Activated CD8-positive, alpha-beta memory T cell treated with anti-CD3 and anti-CD28 coated beads, Interleukin-2, amount 10 ng/mL, durations not matched to agents 7 days and 5 days (primary cell): ENCODE data around the gene CAMTA1. TPM values are rescaled to one million over a fixed set of nuclear protein-coding genes. Genes with fewer than 3 reads are reported as not detected.

ENCODE experiments used
- ATAC-seq: fragments of 150-1000 bp; cut with Tn5 transposase; one replicate; pipeline ENCODE4 v1.10.0; 2021; ENCODE audit warnings: moderate library complexity
- CTCF ChIA-PET: fragments of 350-600 bp; sonication (Branson Sonifier 250); formaldehyde crosslinking; loops from one replicate; lab custom pipeline; 2021; ENCODE audit warnings: antibody characterized with exemption; lab: Charles Lee
- DNase-seq: peaks from one replicate; pipeline ENCODE4 v3.0.0-alpha.2; 2020
- H3K27ac Mint-ChIP-seq: one replicate; pipeline ENCODE4 v1.8.0; 2021; ENCODE audit warnings: mild to moderate bottlenecking, mixed read lengths
- H3K27me3 Mint-ChIP-seq: one replicate; pipeline ENCODE4 v1.8.0; 2021; ENCODE audit warnings: mixed read lengths
- H3K36me3 Mint-ChIP-seq: one replicate; pipeline ENCODE4 v1.8.0; 2021; ENCODE audit warnings: mild to moderate bottlenecking, mixed read lengths
- H3K4me1 Mint-ChIP-seq: one replicate; pipeline ENCODE4 v1.8.0; 2021; ENCODE audit warnings: mixed read lengths
- H3K4me3 Mint-ChIP-seq: one replicate; pipeline ENCODE4 v1.8.0; 2021; ENCODE audit warnings: mild to moderate bottlenecking, moderate library complexity, mixed read lengths
- H3K9me3 Mint-ChIP-seq: one replicate; pipeline ENCODE4 v1.8.0; 2022; ENCODE audit warnings: low read depth, mixed read lengths
- total RNA-seq, 2 experiments: library from RNA; stranded (reverse); gene quantifications; one replicate each; pipeline ENCODE4 v1.2.3, GENCODE V29; 2021

The CAMTA1 gene
- total RNA-seq, 2 experiments from 2014 or later: 42.8 to 43.2 TPM

DNA sequence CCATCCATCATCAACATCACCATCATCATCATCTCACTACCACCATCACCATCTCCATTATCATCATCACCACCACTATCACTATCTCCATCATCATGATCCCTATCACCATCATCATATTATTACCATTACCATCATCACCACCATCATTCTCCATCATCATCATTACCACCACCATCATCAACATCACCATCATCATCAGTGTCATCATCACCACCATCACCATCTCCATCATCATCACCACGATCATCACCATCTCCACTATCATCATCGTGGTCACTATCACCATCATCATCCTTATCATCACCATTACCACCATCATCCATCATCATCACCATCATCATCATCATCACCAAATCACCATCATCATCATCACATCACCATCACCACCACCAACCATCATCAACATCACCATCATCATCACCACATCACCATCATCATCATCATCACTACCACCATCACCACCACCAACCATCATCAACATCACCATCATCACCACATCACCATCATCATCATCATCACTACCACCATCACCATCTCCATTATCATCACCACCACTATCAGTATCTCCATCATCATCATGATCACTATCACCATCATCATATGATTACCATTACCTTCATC lies 783.8 kb downstream of the CAMTA1 start:
- ATAC-seq: no peak
- Mint-ChIP-seq H3K36me3 (no peaks in the 10 kb centered on the region), H3K27ac (no peak overlapping the region), H3K9me3 (no peaks in the 10 kb centered on the region), H3K4me3 (no peak overlapping the region), H3K4me1 (no peaks in the 10 kb centered on the region), H3K27me3 (peaks cover 3% of the 10 kb centered on the region)
- CTCF ChIA-PET: no interaction called here
- DNase-seq: no peak

- DNase-seq (no peak), ATAC-seq (no peak)
- no peaks in the 10 kb centered on the region for H3K4me1 Mint-ChIP-seq
- no peaks in the 10 kb centered on the region for H3K36me3 Mint-ChIP-seq
- CTCF ChIA-PET: no interaction called here
- H3K27me3 Mint-ChIP-seq: peaks cover 3% of the 10 kb centered on the region
- H3K9me3 Mint-ChIP-seq: no peaks in the 10 kb centered on the region
- H3K27ac Mint-ChIP-seq: no peak overlapping the region
- H3K4me3 Mint-ChIP-seq: no peak overlapping the region
These were observed 785.1 kb downstream of the CAMTA1 start for GRCh38 chr1:7570311-7570710.

- ATAC-seq (no peak), DNase-seq (no peak)
- CTCF ChIA-PET: no interaction called here
- Mint-ChIP-seq H3K4me1 (no peaks in the 10 kb centered on the region), H3K4me3 (no peak overlapping the region), H3K27ac (no peak overlapping the region), H3K36me3 (no peaks in the 10 kb centered on the region), H3K27me3 (peaks cover 3% of the 10 kb centered on the region), H3K9me3 (no peaks in the 10 kb centered on the region)
These were observed 787.4 kb downstream of the CAMTA1 start for GRCh38 chr1:7572654-7573152.

GRCh38 chr1:7573481-7573880 lies 788.2 kb downstream of the CAMTA1 start:
- H3K4me3 Mint-ChIP-seq: no peak overlapping the region
- no peak for ATAC-seq
- H3K4me1 Mint-ChIP-seq: no peaks in the 10 kb centered on the region
- peaks cover 3% of the 10 kb centered on the region for H3K27me3 Mint-ChIP-seq
- H3K9me3 Mint-ChIP-seq: no peaks in the 10 kb centered on the region
- no peaks in the 10 kb centered on the region for H3K36me3 Mint-ChIP-seq
- no peak overlapping the region for H3K27ac Mint-ChIP-seq
- no peak for DNase-seq
- CTCF ChIA-PET: no interaction called here

GRCh38 chr1:7574121-7575040 lies 789.1 kb downstream of the CAMTA1 start:
- CTCF ChIA-PET: no interaction called here
- DNase-seq: no peak
- no peaks in the 10 kb centered on the region for H3K4me1 Mint-ChIP-seq
- no peaks in the 10 kb centered on the region for H3K9me3 Mint-ChIP-seq
- peaks cover 3% of the 10 kb centered on the region for H3K27me3 Mint-ChIP-seq
- no peak overlapping the region for H3K27ac Mint-ChIP-seq
- no peaks in the 10 kb centered on the region for H3K36me3 Mint-ChIP-seq
- no peak for ATAC-seq
- no peak overlapping the region for H3K4me3 Mint-ChIP-seq

DNA sequence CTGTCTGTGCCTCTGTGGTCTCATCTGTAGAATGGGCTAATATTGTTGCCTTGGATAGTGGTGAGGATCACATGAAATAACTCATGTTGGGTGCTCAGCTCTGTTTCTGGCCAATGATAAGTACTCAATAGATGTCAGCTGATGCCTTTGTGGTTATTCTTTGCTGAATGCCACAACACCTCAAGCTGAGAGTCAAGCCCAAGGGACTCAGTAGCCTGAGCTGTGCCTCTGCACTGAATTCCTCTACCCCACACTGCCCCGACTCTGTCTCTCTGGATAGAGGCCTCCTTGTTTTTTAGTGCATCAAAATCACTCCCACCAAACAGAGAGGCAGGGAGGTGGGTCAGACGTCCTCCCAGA lies 789.8 kb downstream of the CAMTA1 start:
- DNase-seq: no peak
- Mint-ChIP-seq H3K36me3 (no peaks in the 10 kb centered on the region), H3K4me3 (no peak overlapping the region), H3K9me3 (no peaks in the 10 kb centered on the region), H3K27ac (no peak overlapping the region), H3K27me3 (peaks cover 3% of the 10 kb centered on the region), H3K4me1 (no peaks in the 10 kb centered on the region)
- no peak for ATAC-seq
- CTCF ChIA-PET: no interaction called here

- Mint-ChIP-seq H3K36me3 (no peaks in the 10 kb centered on the region), H3K9me3 (no peaks in the 10 kb centered on the region), H3K27me3 (peaks cover 2% of the 10 kb centered on the region), H3K27ac (no peak overlapping the region), H3K4me1 (no peaks in the 10 kb centered on the region), H3K4me3 (no peak overlapping the region)
- CTCF ChIA-PET: no interaction called here
- DNase-seq (no peak), ATAC-seq (no peak)
These were observed 791.8 kb downstream of the CAMTA1 start for GRCh38 chr1:7576946-7577657.

DNA sequence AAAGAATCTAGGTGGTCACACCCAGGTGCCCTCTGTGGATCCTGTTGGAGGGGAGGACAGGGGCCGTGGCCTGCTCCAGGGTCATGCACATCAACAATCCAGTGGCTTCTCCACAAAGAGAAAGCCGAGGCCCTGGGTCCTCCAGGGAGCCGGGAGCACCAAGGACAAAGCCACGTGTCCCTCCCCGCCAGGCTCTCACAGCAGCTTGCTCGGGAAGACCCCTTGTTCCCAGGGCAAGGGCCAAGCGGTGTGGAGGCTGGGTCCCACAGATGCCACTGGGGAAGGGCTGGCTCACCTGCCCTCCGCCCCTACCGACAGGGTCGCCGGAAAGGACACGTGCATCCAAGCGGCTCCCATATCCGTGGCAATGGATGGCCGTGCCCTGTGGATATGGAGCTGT lies 793.0 kb downstream of the CAMTA1 start:
- Mint-ChIP-seq H3K9me3 (no peaks in the 10 kb centered on the region), H3K4me3 (no peak overlapping the region), H3K36me3 (no peaks in the 10 kb centered on the region), H3K27me3 (no peaks in the 10 kb centered on the region), H3K27ac (no peak overlapping the region), H3K4me1 (no peaks in the 10 kb centered on the region)
- ATAC-seq (no peak), DNase-seq (no peak)
- CTCF ChIA-PET: no interaction called here

DNA sequence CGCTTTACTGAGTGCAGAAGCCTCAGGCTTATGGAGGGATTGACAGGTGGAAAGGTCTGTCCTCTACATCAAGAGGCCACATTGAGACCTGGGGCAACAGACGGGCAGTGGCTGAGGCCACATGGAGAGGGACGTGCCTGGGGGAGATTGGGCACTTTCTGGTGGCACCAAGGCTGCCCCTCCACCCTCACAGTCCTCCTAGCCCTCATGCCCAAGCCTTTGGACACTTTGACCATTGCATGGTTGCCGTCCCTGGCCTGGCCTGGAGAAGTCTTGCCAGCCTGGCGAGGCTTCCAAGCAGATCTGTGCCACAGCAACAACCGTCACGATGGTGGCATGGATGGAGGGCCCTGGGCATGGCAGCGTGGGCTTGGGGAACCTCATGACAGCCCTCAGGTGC lies 793.8 kb downstream of the CAMTA1 start:
- H3K36me3 Mint-ChIP-seq: no peaks in the 10 kb centered on the region

DNA sequence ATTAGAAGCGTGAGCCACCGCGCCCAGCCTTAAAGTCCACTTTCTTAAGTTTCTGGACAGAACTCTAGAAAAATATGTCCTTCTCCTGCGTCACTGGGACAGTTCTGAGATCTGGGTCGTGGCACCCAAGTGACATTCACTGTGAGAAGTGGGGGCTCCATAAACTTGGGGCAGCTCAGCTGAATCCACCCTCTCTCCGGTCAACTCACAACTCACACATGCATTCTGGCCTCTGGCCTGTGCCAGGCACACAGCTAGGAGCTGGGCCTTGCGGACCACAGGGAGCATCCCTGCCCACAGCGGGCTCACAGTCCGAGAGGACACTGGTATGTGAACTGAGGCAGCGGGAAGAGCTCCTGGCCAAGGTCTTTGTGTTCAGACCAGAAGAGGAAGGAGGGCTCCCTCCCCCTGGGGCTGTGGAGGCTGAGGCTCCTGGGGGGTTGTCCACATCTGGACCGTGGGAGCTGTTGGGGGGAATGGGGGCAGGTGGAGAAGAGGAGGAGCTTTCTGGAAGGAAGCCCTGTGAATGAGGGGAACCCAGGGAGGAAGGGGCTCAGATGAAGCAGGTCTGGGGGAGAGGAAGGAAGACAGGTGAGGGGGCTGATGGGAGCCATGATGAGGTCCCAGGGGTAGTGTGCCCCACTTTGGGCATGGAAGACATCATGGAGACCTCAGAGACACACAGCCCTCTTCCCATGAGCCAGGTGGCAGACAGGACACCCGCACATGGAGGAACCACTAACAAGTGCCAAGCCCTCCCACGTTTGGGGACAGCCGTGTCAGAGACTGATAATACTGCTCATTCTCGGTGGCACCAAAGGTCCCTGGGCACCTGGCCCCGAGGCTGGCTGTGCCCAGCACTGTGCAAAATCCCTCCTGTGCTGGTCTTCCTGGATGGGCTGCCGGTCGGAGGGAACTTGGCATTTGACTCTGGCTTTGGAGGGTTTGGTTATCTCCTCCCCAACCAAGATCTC lies 794.9 kb downstream of the CAMTA1 start:
- Mint-ChIP-seq H3K9me3 (no peaks in the 10 kb centered on the region), H3K27me3 (no peaks in the 10 kb centered on the region), H3K27ac (no peak overlapping the region), H3K4me3 (no peak overlapping the region), H3K36me3 (no peaks in the 10 kb centered on the region), H3K4me1 (no peaks in the 10 kb centered on the region)
- CTCF ChIA-PET: no interaction called here
- DNase-seq (no peak), ATAC-seq (no peak)

More for the DNA sequence above, 793.8 kb downstream of the CAMTA1 start:
- no peak for ATAC-seq
- Mint-ChIP-seq H3K4me3 (no peak overlapping the region), H3K4me1 (no peaks in the 10 kb centered on the region), H3K9me3 (no peaks in the 10 kb centered on the region), H3K27me3 (no peaks in the 10 kb centered on the region), H3K27ac (no peak overlapping the region)
- CTCF ChIA-PET: interaction anchor here (0.6 kb wide), 1 partner anchor 123 kb away, joined by 4 read pairs; no protein-coding TSS in a partner anchor
- no peak for DNase-seq

GRCh38 chr1:7580923-7581753 lies 795.9 kb downstream of the CAMTA1 start:
- H3K9me3 Mint-ChIP-seq: no peaks in the 10 kb centered on the region
- DNase-seq (no peak), ATAC-seq (no peak)
- no peaks in the 10 kb centered on the region for H3K27me3 Mint-ChIP-seq
- CTCF ChIA-PET: no interaction called here
- no peaks in the 10 kb centered on the region for H3K36me3 Mint-ChIP-seq
- H3K4me3 Mint-ChIP-seq: no peak overlapping the region
- H3K27ac Mint-ChIP-seq: no peak overlapping the region
- H3K4me1 Mint-ChIP-seq: no peaks in the 10 kb centered on the region

DNA sequence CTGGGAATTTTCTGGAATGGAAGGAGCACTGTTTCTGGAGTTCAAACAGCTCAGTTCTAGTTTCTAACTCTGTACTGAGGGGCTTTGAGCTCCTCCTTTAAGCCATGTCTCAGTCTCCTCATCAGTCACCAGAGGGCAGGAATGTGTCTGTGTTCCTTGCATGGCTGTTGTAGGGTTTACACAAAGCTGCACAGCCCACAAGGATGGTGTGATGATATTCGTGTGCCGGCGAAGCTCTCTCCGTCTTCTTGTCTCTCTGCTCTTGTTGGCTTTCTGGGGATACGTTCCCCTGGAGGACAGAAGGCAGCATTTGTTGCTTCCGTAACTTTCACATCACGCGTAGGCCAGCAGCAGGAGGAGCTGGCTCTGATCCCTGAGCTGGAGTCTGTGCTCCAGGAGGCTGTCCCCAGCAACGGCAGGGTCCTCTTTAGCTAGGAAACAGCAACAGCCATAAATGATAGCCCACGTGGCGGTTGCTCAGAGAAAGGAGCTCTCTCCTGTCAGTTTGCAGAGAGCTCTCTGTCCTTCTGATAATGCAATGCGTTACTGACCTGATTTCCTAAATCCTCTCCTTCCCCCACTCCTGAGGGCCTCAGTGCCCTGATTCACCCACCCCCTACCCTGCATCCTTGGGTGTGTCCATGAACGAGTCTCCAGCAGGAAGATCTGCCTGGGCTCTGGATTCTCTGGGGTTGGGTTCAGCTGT lies 796.7 kb downstream of the CAMTA1 start:
- Mint-ChIP-seq H3K4me1 (no peaks in the 10 kb centered on the region), H3K27me3 (no peaks in the 10 kb centered on the region), H3K9me3 (no peaks in the 10 kb centered on the region), H3K4me3 (no peak overlapping the region), H3K36me3 (no peaks in the 10 kb centered on the region), H3K27ac (no peak overlapping the region)
- DNase-seq (no peak), ATAC-seq (no peak)
- CTCF ChIA-PET: no interaction called here
